Psoas muscle (tissue), 8 donors: ENCODE results near the gene CTTNBP2. TPM values are rescaled to one million over a fixed set of nuclear protein-coding genes. Genes with fewer than 3 reads are reported as not detected.

Experiments
- ATAC-seq, 4 donors: fragments of 200-7000 bp; cut with Tn5 transposase; one replicate each; pipeline ENCODE4 v1.9.1; 2020; ENCODE audit warnings: moderate library complexity in 3 of 4, mild to moderate bottlenecking in 2 of 4
- DNase-seq, 2 donors: peaks; one replicate each; pipeline ENCODE4 v3.0.0-alpha.2; 2020
- H3K27ac ChIP-seq: fragments of 200-600 bp; one replicate; pipeline ENCODE4 v1.8.0; 2022
- H3K27me3 ChIP-seq, 3 donors: fragments of 200-600 bp in 1 of 3; one replicate each; pipeline versions ENCODE4 v1.6.1 to v1.8.0; 2013 to 2022; ENCODE audit warnings: low read length in 2 of 3, mild to moderate bottlenecking in 2 of 3, moderate library complexity in 1 of 3; ENCODE audit not compliant: insufficient read depth in 3 of 3
- H3K36me3 ChIP-seq, 2 donors: fragments of 200-600 bp in 1 of 2; one replicate each; pipeline versions ENCODE4 v1.6.1 to v1.8.0; 2013 to 2022; ENCODE audit warnings: low read depth in 1 of 2, mild to moderate bottlenecking in 1 of 2, moderate library complexity in 1 of 2; ENCODE audit not compliant: insufficient read depth in 1 of 2
- H3K4me1 ChIP-seq: fragments of 200-600 bp; one replicate; pipeline ENCODE4 v1.8.0; 2022
- H3K4me3 ChIP-seq: fragments of 200-600 bp; one replicate; pipeline ENCODE4 v1.8.0; 2022; ENCODE audit warnings: mild to moderate bottlenecking
- H3K9me3 ChIP-seq: fragments of 200-600 bp; one replicate; pipeline ENCODE4 v1.8.0; 2022
- WGBS, 3 donors: extraction: QIAGEN DNeasy Blood & Tissue Kit; methylation state at CpG; one replicate each; pipeline versions ENCODE4 v1.1.6 to v1.1.7; 2013; 5-methylcytosine and 5-hydroxymethylcytosine counted together
- intact Hi-C, 2 donors: fragments of 100-400 bp; cut with DNase I; formaldehyde crosslinking; loops; one replicate each; pipeline versions ENCODE4 v1.11.0 to v1.14.2; 2022
- long read RNA-seq, 2 donors: library from polyadenylated mRNA; unstranded; transcript quantifications; one replicate each; pipeline ENCODE4 v2.0.0, GENCODE V29; 2021
- polyA plus RNA-seq, 3 donors: library from polyadenylated mRNA; stranded (reverse); fragments of 200-250 nt; gene quantifications; one replicate each; pipeline ENCODE4 v1.2.3, GENCODE V29; 2013
- total RNA-seq, 4 donors: library from RNA; stranded (reverse); fragmentation: NEBNext Ultra II Directional in 2 of 4; extraction: Animal tissue kit (Norgen Biotek cat#: 25700) in 2 of 4; gene quantifications; one replicate each; pipeline versions ENCODE4 v1.2.1 to v1.2.4, GENCODE V29; 2021 to 2023
- TF ChIP-seq, protein P1 (sequence below): fragments of 200-600 bp; IDR thresholded peaks from one replicate; pipeline ENCODE4 v1.8.0; 2022; ENCODE audit warnings: antibody characterized with exemption
- donor health status: healthy with polysubstance abuse.
- donor health status: DM: no; HTN: no; CAD: no; lungs with moderate emphysema.
- donor health status: Bipolar disorder and iron deficiency.
- donor health status: healthy.
- donor health status: DM: yes; HTN: yes; CAD: no.
- donor health status: DM: no; HTN: no; CAD: no.
- donor health status: DM: no; HTN: no; CAD: no.
- donor health status: DM: yes; HTN: yes; CAD: no.

CTTNBP2 gene, protein sequence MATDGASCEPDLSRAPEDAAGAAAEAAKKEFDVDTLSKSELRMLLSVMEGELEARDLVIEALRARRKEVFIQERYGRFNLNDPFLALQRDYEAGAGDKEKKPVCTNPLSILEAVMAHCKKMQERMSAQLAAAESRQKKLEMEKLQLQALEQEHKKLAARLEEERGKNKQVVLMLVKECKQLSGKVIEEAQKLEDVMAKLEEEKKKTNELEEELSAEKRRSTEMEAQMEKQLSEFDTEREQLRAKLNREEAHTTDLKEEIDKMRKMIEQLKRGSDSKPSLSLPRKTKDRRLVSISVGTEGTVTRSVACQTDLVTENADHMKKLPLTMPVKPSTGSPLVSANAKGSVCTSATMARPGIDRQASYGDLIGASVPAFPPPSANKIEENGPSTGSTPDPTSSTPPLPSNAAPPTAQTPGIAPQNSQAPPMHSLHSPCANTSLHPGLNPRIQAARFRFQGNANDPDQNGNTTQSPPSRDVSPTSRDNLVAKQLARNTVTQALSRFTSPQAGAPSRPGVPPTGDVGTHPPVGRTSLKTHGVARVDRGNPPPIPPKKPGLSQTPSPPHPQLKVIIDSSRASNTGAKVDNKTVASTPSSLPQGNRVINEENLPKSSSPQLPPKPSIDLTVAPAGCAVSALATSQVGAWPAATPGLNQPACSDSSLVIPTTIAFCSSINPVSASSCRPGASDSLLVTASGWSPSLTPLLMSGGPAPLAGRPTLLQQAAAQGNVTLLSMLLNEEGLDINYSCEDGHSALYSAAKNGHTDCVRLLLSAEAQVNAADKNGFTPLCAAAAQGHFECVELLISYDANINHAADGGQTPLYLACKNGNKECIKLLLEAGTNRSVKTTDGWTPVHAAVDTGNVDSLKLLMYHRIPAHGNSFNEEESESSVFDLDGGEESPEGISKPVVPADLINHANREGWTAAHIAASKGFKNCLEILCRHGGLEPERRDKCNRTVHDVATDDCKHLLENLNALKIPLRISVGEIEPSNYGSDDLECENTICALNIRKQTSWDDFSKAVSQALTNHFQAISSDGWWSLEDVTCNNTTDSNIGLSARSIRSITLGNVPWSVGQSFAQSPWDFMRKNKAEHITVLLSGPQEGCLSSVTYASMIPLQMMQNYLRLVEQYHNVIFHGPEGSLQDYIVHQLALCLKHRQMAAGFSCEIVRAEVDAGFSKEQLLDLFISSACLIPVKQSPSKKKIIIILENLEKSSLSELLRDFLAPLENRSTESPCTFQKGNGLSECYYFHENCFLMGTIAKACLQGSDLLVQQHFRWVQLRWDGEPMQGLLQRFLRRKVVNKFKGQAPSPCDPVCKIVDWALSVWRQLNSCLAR (N-terminal part only)
- total RNA-seq = 1 to 10 TPM in 1 of 4 donors, under 1 TPM in 3; 0.34 to 1.8 (median 0.52) TPM
- under 1 TPM; 0.10 to 0.38 (median 0.26) TPM for polyA plus RNA-seq
- long read RNA-seq, donor 1 = 0 reads
- long read RNA-seq, donor 2 = 0 reads

DNA sequence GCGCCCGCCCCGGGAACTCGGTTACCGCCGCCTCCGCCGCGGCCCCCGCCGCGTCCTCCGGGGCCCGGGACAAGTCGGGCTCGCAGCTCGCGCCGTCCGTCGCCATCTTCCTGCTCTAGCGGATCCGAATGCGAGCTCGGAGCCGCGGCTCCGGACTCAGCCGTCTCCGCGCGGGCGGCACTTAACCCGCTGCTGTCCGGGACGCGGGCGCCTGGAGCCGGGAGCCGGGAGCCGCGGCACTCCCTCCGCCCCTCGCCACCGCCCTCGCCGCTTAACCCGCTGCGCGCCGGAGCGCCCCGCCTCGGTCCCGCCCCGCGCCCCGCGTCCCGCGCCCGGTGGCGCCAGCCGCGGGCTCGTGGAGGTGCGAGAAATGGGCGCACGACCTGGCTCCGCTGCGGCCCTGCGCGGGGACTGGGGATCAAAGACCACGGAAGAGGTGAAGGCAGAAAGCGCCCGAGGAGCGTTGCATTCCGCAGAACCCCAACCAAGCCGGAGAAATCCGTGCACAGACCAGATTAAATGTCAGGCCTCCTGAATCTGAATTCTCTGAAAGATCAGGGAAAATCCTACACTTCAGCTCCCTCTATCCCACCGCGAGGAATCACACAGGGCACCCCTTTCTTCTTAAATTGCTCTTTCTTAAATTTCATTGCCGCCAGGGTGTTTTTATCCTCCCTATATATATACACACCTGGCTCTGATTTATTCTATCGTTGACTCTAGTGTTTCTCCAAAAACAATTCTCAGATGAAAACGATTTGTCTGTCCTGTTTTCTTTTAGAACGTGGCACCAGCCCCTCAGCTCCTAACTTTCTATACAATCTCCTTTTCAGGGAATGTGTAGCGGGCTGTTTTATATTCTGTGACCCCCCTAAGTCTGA lies at the start of gene CTTNBP2:
Gene CTTNBP2, minus strand, starts transcription at position 132 of the 881 bp plus-strand sequence. Its CDS starts 26 bp downstream, at position 106.
- Histone ChIP-seq H3K27me3 (peaks cover 0 to 36% (median 8%) of the 10 kb centered on the region in 3 donors), H3K36me3 (no peaks in the 10 kb centered on the region), H3K4me3 (peak within 1 kb of the TSS; percentile 75), H3K27ac (no peak within 1 kb of the TSS), H3K4me1 (peaks cover 5% of the 10 kb centered on the region), H3K9me3 (no peaks in the 10 kb centered on the region)
- WGBS, 3 donors = 2 to 3% (median 3%) methylated on average over 51 to 87 of the region's 87 CpGs
- DNase-seq (peak; percentile 59 to 72), ATAC-seq (peak; percentile 25 to 75 (median 60))
- intact Hi-C loops = no loop called here
- TF ChIP-seq, protein P1, sequence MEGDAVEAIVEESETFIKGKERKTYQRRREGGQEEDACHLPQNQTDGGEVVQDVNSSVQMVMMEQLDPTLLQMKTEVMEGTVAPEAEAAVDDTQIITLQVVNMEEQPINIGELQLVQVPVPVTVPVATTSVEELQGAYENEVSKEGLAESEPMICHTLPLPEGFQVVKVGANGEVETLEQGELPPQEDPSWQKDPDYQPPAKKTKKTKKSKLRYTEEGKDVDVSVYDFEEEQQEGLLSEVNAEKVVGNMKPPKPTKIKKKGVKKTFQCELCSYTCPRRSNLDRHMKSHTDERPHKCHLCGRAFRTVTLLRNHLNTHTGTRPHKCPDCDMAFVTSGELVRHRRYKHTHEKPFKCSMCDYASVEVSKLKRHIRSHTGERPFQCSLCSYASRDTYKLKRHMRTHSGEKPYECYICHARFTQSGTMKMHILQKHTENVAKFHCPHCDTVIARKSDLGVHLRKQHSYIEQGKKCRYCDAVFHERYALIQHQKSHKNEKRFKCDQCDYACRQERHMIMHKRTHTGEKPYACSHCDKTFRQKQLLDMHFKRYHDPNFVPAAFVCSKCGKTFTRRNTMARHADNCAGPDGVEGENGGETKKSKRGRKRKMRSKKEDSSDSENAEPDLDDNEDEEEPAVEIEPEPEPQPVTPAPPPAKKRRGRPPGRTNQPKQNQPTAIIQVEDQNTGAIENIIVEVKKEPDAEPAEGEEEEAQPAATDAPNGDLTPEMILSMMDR = no peak

- Histone ChIP-seq H3K4me1 (no peaks in the 10 kb centered on the region), H3K4me3 (no peak overlapping the region), H3K36me3 (no peaks in the 10 kb centered on the region), H3K9me3 (peaks cover 4% of the 10 kb centered on the region), H3K27ac (no peak overlapping the region), H3K27me3 (no peaks in the 10 kb centered on the region)
- no peak for ATAC-seq
- no peak for DNase-seq
- WGBS, 3 donors = 92 to 94% (median 92%) methylated on average over 2 of the region's 2 CpGs
- intact Hi-C loops = no loop called here
- TF ChIP-seq, protein P1 = no peak
These were observed 43.1 kb upstream of the CTTNBP2 start for GRCh38 chr7:117916309-117916708.

GRCh38 chr7:117912421-117912820 lies 39.2 kb upstream of the CTTNBP2 start:
- no peaks in the 10 kb centered on the region for H3K36me3 ChIP-seq
- H3K4me3 ChIP-seq = no peak overlapping the region
- no peaks in the 10 kb centered on the region for H3K4me1 ChIP-seq
- H3K27me3 ChIP-seq = no peaks in the 10 kb centered on the region
- TF ChIP-seq, protein P1 = no peak
- ATAC-seq (no peak), DNase-seq (no peak)
- intact Hi-C loops = no loop called here
- peaks cover 4% of the 10 kb centered on the region for H3K9me3 ChIP-seq
- 35 to 61% (median 46%) methylated on average over 2 of the region's 2 CpGs for WGBS, 3 donors
- no peak overlapping the region for H3K27ac ChIP-seq
